MM.1S (cell line): Measurements from ENCODE around the gene SP100.
A peak's percentile ranks its signal among the peaks of the same experiment; 100 is the strongest.

ENCODE experiments used
- DNase-seq: peaks from one replicate; pipeline ENCODE4 v3.0.0-alpha.2; 2015
- H2AFZ ChIP-seq: fragments of 300-600 bp; sonication (generic); 2 replicates; pipeline ENCODE4 v1.6.0; 2016; ENCODE audit warnings: antibody characterized with exemption, low read length
- H3F3A ChIP-seq: fragments of 300-600 bp; sonication (generic); 2 replicates; pipeline ENCODE4 v1.6.1; 2016; ENCODE audit warnings: mild to moderate bottlenecking, antibody characterized with exemption, low read length, moderate library complexity, mixed read lengths; ENCODE audit not compliant: insufficient read depth
- H3K27ac ChIP-seq: fragments of 300-600 bp; sonication (generic); 2 replicates; pipeline ENCODE4 v1.5.1; 2016; ENCODE audit warnings: mild to moderate bottlenecking, low read length
- H3K27me3 ChIP-seq: fragments of 300-600 bp; sonication (generic); replicated peaks from 2 replicates; pipeline ENCODE4 v1.6.0; 2016; ENCODE audit warnings: low read length; ENCODE audit not compliant: insufficient read depth
- H3K36me3 ChIP-seq: fragments of 300-600 bp; sonication (generic); replicated peaks from 2 replicates; pipeline ENCODE4 v1.6.1; 2016; ENCODE audit warnings: mild to moderate bottlenecking, low read length, mixed read lengths; ENCODE audit not compliant: insufficient read depth
- H3K4me1 ChIP-seq: fragments of 300-600 bp; sonication (generic); 2 replicates; pipeline ENCODE4 v1.6.1; 2016; ENCODE audit warnings: low read length, mixed read lengths
- H3K4me2 ChIP-seq: fragments of 300-600 bp; sonication (generic); 2 replicates; pipeline ENCODE4 v1.6.0; 2016; ENCODE audit warnings: low read depth, low read length
- H3K4me3 ChIP-seq: fragments of 300-600 bp; sonication (generic); 2 replicates; pipeline ENCODE4 v1.5.1; 2016; ENCODE audit warnings: low read length, mixed read lengths
- H3K79me2 ChIP-seq: fragments of 300-600 bp; sonication (generic); 2 replicates; pipeline ENCODE4 v1.6.1; 2016; ENCODE audit warnings: mixed run types, low read length, mixed read lengths
- H3K9ac ChIP-seq: fragments of 300-600 bp; sonication (generic); 2 replicates; pipeline ENCODE4 v1.6.1; 2016; ENCODE audit warnings: low read length, mixed read lengths
- H3K9me2 ChIP-seq: fragments of 300-600 bp; sonication (generic); replicated peaks from 2 replicates; pipeline ENCODE4 v1.6.1; 2016; ENCODE audit warnings: mild to moderate bottlenecking, low read length, mixed read lengths; ENCODE audit not compliant: insufficient read depth
- H3K9me3 ChIP-seq: fragments of 300-600 bp; sonication (generic); replicated peaks from 2 replicates; pipeline ENCODE4 v1.6.1; 2016; ENCODE audit warnings: mild to moderate bottlenecking, low read length, mixed read lengths; ENCODE audit not compliant: insufficient read depth
- H4K20me1 ChIP-seq: fragments of 300-600 bp; sonication (generic); 2 replicates; pipeline ENCODE4 v1.6.1; 2016; ENCODE audit warnings: mild to moderate bottlenecking, low read length, moderate library complexity, mixed read lengths; ENCODE audit not compliant: insufficient read depth
- CTCF ChIP-seq: fragments of 300-600 bp; sonication (generic); IDR thresholded peaks from 2 replicates; pipeline ENCODE4 v1.5.1; 2016; ENCODE audit warnings: antibody characterized with exemption, low read length, mixed read lengths
- EZH2 ChIP-seq: fragments of 300-600 bp; sonication (generic); optimal IDR thresholded peaks from 2 replicates; pipeline ENCODE3; 2017; ENCODE audit warnings: low read depth, mild to moderate bottlenecking, antibody characterized with exemption, low read length, mixed read lengths
- EZH2phosphoT487 ChIP-seq: fragments of 300-600 bp; sonication (generic); IDR thresholded peaks from 2 replicates; pipeline ENCODE4 v1.6.1; 2018; ENCODE audit warnings: antibody characterized with exemption, low read length

The SP100 gene

GRCh38 chr2:230455005-230455684 lies 39.1 kb downstream of the SP100 start:
- Histone ChIP-seq H3K4me1 (peaks cover 47% of the 10 kb centered on the region), H3K4me3 (no peak overlapping the region), H3K79me2 (no peaks in the 10 kb centered on the region), H2AFZ (no peak overlapping the region), H4K20me1 (no peaks in the 10 kb centered on the region), H3K27ac (no peak overlapping the region), H3K4me2 (no peak overlapping the region), H3K36me3 (no peaks in the 10 kb centered on the region; the same call in 1 of the 2 replicates), H3K9me3 (no peaks in the 10 kb centered on the region), H3K9ac (no peak overlapping the region), H3K9me2 (no peaks in the 10 kb centered on the region), H3F3A (peaks cover 14% of the 10 kb centered on the region), H3K27me3 (no peaks in the 10 kb centered on the region)
- DNase-seq = no peak
- TF ChIP-seq EZH2 (no peak), CTCF (no peak), EZH2phosphoT487 (no peak)

- H3K4me1 ChIP-seq = peaks cover 48% of the 10 kb centered on the region
- H3K4me3 ChIP-seq = no peak overlapping the region
- no peaks in the 10 kb centered on the region; the same call in 1 of the 2 replicates for H3K36me3 ChIP-seq
- H4K20me1 ChIP-seq = no peaks in the 10 kb centered on the region
- peak overlapping the region; percentile 44 for H3K4me2 ChIP-seq
- no peaks in the 10 kb centered on the region for H3K27me3 ChIP-seq
- H3K9me2 ChIP-seq = no peaks in the 10 kb centered on the region
- H3K9me3 ChIP-seq = no peaks in the 10 kb centered on the region
- H3F3A ChIP-seq = peaks cover 14% of the 10 kb centered on the region
- no peak for DNase-seq
- H3K27ac ChIP-seq = peak overlapping the region; percentile 60; the same call in 1 of the 2 replicates
- TF ChIP-seq EZH2 (no peak), EZH2phosphoT487 (no peak), CTCF (no peak)
- H3K9ac ChIP-seq = no peak overlapping the region
- no peaks in the 10 kb centered on the region for H3K79me2 ChIP-seq
- no peak overlapping the region for H2AFZ ChIP-seq
Observed at GRCh38 chr2:230457073-230457768, 41.2 kb downstream of the SP100 start.

DNA sequence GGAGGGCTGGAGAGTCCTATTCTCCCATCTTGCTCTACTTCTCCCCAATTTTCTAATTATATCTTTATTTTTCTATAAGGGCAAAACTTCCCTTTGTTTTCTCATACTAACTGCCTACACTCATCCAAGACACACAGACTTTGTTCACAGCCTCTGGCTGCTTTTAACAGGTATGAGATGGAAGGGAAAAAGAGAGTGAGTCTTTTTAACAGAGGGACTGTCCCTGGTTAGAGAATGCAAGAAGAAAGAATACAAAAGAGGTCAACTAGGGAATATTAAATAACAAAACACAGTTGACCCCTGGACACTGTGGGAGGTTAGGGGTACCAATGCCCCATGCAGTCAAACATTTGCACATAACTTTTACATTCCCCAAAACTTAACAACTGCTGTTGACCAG lies 41.8 kb downstream of the SP100 start:
- no peaks in the 10 kb centered on the region for H4K20me1 ChIP-seq
- H2AFZ ChIP-seq = no peak overlapping the region
- H3K9me3 ChIP-seq = no peaks in the 10 kb centered on the region
- H3K79me2 ChIP-seq = no peaks in the 10 kb centered on the region
- H3K9me2 ChIP-seq = no peaks in the 10 kb centered on the region
- H3K4me3 ChIP-seq = no peak overlapping the region
- H3K27ac ChIP-seq = peak overlapping the region; percentile 60; the same call in 1 of the 2 replicates
- no peak for DNase-seq
- TF ChIP-seq EZH2phosphoT487 (no peak), EZH2 (no peak), CTCF (no peak)
- no peak overlapping the region for H3K9ac ChIP-seq
- H3K27me3 ChIP-seq = no peaks in the 10 kb centered on the region
- H3K4me1 ChIP-seq = peaks cover 48% of the 10 kb centered on the region
- H3K4me2 ChIP-seq = peak overlapping the region; percentile 44
- peaks cover 1% of the 10 kb centered on the region; the same call in 1 of the 2 replicates for H3K36me3 ChIP-seq
- peaks cover 14% of the 10 kb centered on the region for H3F3A ChIP-seq
